ENCODE measurements around the gene MAP1S.

Gene MAP1S

GRCh38 chr19:17737690-17738153 is 18.4 kb downstream of the MAP1S start:
- DNase-seq, result no peak

- no peak for DNase-seq
Observed at GRCh38 chr19:17739121-17739875, 20.0 kb downstream of the MAP1S start.

GRCh38 chr19:17741456-17741855 is 22.2 kb downstream of the MAP1S start:
- DNase-seq, result no peak

- no peak for DNase-seq
Observed at GRCh38 chr19:17743874-17744580, 24.7 kb downstream of the MAP1S start.

GRCh38 chr19:17747205-17748098 is 28.2 kb downstream of the MAP1S start:
- DNase-seq, result peak; percentile 94

- no peak for DNase-seq
Observed at GRCh38 chr19:17748884-17749638, 29.8 kb downstream of the MAP1S start.

GRCh38 chr19:17749912-17750317 is 30.6 kb downstream of the MAP1S start:
- peak; percentile 25 for DNase-seq

GRCh38 chr19:17751103-17751911 is 32.0 kb downstream of the MAP1S start, which contains the start of gene FCHO1:
FCHO1 (plus strand) TSS chr19:17751477; CDS start chr19:17755165, 3,688 bp downstream.
- DNase-seq, result peak; percentile 82

- DNase-seq, result no peak
Observed at GRCh38 chr19:17751912-17752273, 32.6 kb downstream of the MAP1S start.

GRCh38 chr19:17752865-17753639 is 33.8 kb downstream of the MAP1S start:
- DNase-seq, result no peak

GRCh38 chr19:17753976-17754375 is 34.7 kb downstream of the MAP1S start:
- no peak for DNase-seq

GRCh38 chr19:17754634-17755442 is 35.6 kb downstream of the MAP1S start:
- no peak for DNase-seq

- DNase-seq, result no peak
Observed at GRCh38 chr19:17755443-17755890, 36.2 kb downstream of the MAP1S start.

- DNase-seq, result peak; percentile 28
Observed at GRCh38 chr19:17755977-17756670, 36.8 kb downstream of the MAP1S start.

- DNase-seq, result no peak
Observed at GRCh38 chr19:17757125-17757524, 37.8 kb downstream of the MAP1S start.

GRCh38 chr19:17758515-17758914 is 39.2 kb downstream of the MAP1S start:
- DNase-seq, result no peak

- no peak for DNase-seq
Observed at GRCh38 chr19:17761148-17761547, 41.9 kb downstream of the MAP1S start.

- DNase-seq, result no peak
Observed at GRCh38 chr19:17762505-17763229, 43.4 kb downstream of the MAP1S start.

Measured in stimulated activated CD4-positive, alpha-beta T cell treated with anti-CD3 and anti-CD28 coated beads, Interleukin-4, amount 100 ng/mL, for 1 hour (primary cell).